AG08395 (cell line): Measurements from ENCODE around the gene WDR4.
A peak's percentile ranks its signal among the peaks of the same experiment; 100 is the strongest.
"Not testable (repeated sequence)": the region's sequence is repeated elsewhere in the genome, so short reads cannot be mapped to it uniquely, and the experiment has no call there.

Experiments
- DNase-seq: peaks from one replicate; pipeline ENCODE4 v3.0.0; 2012; ENCODE audit warnings: mixed read lengths, low spot score

WDR4 gene

GRCh38 chr21:42839271-42840231 is 39.8 kb downstream of the WDR4 start:
- no peak for DNase-seq

- not testable (repeated sequence) for DNase-seq
Measured at GRCh38 chr21:42838212-42838690, 41.1 kb downstream of the WDR4 start.

- no peak for DNase-seq
Measured at GRCh38 chr21:42837421-42838211, 41.7 kb downstream of the WDR4 start.

- no peak for DNase-seq
Measured at GRCh38 chr21:42836767-42837301, 42.5 kb downstream of the WDR4 start.

GRCh38 chr21:42836402-42836666 is 43.0 kb downstream of the WDR4 start:
- no peak for DNase-seq

- DNase-seq = no peak
Measured at GRCh38 chr21:42835611-42836401, 43.5 kb downstream of the WDR4 start.

- DNase-seq = no peak
Measured at GRCh38 chr21:42835211-42835610, 44.1 kb downstream of the WDR4 start.

- DNase-seq = no peak
Measured at GRCh38 chr21:42834726-42835191, 44.6 kb downstream of the WDR4 start.

- DNase-seq = no peak
Measured at GRCh38 chr21:42833859-42834725, 45.2 kb downstream of the WDR4 start.

GRCh38 chr21:42833439-42833815 is 45.9 kb downstream of the WDR4 start:
- no peak for DNase-seq

GRCh38 chr21:42832321-42832630 is 47.1 kb downstream of the WDR4 start:
- not testable (repeated sequence) for DNase-seq

- no peak for DNase-seq
Measured at GRCh38 chr21:42830456-42831455, 48.6 kb downstream of the WDR4 start.

- no peak for DNase-seq
Measured at GRCh38 chr21:42829954-42830353, 49.4 kb downstream of the WDR4 start.

- DNase-seq = no peak
Measured at GRCh38 chr21:42829417-42829816, 49.9 kb downstream of the WDR4 start.

GRCh38 chr21:42827588-42827987 is 51.8 kb downstream of the WDR4 start:
- no peak for DNase-seq

- DNase-seq = no peak
Measured at GRCh38 chr21:42820616-42821465, 58.5 kb downstream of the WDR4 start.

GRCh38 chr21:42819861-42820615 is 59.3 kb downstream of the WDR4 start:
- DNase-seq = no peak

- peak; percentile 66 for DNase-seq
Measured at GRCh38 chr21:42818328-42818749, 61.0 kb downstream of the WDR4 start.
